NCI-H2029 treated with DMSO at 0.1 percent for 48 hours (cell line): ENCODE data around the gene CPLANE2.
"Not testable (repeated sequence)": the region's sequence is repeated elsewhere in the genome, so short reads cannot be mapped to it uniquely, and the experiment has no call there.

Experiments used
- DNase-seq: peaks from one replicate; lab custom pipeline; 2025; lab: John Stamatoyannopoulos, UW

Gene CPLANE2, protein sequence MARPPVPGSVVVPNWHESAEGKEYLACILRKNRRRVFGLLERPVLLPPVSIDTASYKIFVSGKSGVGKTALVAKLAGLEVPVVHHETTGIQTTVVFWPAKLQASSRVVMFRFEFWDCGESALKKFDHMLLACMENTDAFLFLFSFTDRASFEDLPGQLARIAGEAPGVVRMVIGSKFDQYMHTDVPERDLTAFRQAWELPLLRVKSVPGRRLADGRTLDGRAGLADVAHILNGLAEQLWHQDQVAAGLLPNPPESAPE

DNA sequence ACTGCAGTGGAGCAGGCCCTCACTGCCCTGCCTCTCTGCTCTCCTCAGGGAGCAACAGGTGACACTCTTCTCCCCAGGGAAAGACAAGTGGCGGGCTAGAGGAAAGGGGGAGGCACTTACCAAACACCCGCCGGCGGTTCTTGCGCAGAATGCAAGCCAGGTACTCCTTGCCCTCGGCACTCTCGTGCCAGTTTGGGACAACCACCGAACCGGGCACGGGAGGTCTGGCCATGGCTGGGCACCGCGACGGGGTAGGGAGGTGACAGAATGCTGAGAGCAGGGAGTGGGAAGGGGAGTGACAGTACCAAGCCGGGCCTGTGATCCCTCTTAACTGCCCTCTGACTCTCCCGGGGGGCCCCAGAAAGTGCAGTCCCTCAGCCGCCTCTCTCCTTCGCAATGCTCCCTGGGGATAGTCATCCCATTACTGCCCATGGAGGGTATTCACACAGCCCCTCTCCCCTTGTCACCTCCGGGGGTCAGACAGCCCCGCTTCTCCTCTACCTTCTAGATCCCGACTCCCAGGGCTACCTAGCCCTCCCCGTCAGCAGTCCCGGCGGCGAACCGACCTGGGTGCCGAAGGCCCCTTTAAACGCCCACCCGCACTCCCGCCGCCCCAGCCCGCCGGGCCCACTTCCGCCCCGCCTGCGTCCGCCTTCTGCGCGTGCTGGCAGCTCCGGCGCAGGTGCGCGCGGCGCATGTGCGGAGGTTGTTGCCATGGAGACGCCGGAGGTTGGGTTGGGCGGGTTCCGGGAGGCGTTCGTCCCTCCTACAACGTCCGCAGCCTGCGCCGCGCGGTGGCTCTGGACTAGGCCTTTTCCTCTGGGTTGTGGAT is at the start of gene CPLANE2:
TSS of gene CPLANE2 (minus strand) at position 673 of the 832 bp plus-strand sequence. CDS start at position 232, 441 bp downstream.
- DNase-seq, result peak; percentile 54

DNA sequence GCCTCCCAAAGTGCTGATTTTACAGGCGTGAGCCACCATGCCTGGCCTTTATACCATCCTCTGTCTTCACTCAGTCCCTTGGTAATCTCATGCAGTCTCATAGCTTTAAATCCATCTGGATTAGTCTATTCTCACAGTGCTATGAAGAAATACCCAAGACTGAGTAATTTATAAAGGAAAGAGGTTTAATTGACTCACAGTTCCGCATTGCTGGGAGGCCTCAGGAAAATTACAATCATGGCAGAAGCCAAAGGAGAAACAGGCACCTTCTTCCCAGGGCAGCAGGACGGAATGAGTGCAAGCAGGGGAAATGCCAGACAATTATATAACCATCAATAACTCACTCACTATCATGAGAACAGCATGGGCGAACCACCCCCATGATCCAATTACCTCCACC is 49.1 kb upstream of the CPLANE2 start:
- DNase-seq, result no peak

DNA sequence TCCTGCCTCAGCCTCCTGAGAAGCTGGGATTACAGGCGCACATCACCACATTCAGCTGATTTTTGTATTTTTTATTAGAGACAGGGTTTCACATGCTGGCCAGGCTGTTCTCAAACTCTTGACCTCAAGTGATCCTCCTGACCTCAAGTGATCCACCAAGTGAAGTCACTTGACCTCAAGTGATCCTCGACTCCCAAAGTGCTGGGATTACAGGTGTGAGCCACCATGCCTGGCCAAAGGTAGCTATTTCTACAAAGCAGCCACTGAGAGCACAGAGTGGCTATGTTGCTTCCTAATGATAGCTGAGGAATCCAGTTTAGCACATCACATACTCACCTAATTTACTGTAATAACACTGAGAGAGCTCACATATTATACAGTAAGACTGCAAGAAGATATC is 44.8 kb upstream of the CPLANE2 start:
- no peak for DNase-seq

DNA sequence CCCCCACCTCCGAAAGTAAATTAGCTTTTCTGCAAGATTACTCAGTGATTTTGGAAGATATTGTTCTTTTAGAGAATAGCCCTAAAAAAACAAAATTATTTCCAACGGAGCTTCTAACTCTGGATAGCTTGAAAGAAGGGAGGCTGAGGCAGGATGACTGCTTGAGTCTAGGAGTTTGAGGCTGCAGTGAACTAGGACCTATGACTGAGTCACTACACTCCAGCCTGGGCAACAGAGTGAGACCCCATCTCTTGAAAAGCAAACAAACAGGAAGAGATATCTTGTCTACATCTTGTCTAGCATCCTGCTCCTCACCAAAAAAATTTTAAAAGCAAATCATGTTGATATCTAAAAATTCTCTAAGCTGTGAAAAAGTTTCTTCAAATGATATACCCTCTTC is 42.2 kb upstream of the CPLANE2 start:
- no peak for DNase-seq

DNA sequence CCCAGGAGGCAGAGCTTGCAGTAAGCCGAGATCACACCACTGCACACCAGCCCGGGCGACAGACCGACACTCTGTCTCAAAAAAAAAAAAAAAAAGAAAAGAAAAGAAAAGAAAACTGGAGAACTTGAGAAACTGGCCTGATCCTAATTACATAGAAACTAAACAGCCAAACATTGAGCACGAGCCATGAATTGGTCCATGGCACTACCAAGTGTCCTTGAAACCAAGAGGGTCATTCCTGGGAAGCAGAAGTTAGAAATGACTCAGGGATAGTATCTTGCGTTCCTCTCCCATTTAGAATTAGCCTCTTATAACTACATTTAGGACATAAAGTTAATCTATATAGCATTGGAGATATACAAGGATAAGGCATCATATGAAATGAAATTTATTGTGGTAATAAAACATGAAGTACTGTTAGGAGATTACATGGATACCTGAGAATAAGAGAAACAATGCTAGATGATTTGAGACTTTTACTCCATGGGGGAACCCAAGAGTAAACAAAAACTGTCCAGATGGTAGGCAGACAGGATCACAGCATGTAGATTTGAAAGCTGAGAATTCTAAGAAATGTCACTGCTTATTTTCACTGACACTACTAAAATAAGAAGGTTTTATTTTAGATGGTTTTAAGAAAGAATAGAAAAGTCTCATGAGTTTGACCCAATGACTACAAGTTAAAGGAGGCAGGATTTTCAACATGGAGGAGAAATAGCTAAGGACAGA is 39.5 kb upstream of the CPLANE2 start:
- DNase-seq, result no peak

DNA sequence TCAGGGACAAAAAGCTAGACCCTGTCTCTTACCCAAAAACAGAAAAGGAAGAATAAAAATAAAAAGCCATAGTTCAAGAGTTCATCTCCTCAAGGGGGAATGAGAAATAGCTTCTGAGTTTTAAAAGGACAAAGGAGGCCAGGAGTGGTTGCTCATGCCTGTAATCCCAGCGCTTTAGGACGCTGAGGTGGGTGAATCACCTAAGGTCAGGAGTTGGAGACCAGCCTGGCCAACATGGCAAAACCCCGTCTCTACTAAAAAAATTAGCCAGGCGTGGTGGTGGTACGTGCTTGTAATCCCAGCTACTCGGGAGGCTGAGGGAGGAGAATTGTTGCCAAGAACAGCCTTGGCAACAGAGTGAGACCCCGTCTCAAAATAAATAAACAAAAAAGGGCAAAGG is 38.6 kb upstream of the CPLANE2 start:
- no peak for DNase-seq

DNA sequence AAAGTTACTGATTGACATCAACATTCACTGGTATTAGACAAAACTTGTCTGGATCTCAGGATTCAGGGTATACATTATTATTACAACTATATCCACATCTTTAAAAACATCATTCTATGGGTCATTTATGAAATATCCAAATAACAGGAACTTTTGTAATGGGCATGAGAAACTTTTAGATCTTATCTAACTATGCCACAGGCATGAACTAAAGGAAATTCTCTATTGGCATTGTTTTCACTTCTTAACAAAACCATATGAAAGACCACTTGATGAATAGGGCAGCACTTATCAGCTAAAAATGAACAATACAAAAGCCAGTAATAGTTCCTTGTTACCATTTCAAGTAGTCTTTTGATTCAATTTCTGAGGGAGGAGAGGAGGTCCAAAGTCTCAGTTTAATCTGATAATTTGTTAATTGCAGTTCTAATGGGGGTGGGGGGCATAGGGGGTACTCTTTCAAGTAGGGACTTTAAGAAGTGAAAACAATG is 30.8 kb upstream of the CPLANE2 start:
- no peak for DNase-seq

DNA sequence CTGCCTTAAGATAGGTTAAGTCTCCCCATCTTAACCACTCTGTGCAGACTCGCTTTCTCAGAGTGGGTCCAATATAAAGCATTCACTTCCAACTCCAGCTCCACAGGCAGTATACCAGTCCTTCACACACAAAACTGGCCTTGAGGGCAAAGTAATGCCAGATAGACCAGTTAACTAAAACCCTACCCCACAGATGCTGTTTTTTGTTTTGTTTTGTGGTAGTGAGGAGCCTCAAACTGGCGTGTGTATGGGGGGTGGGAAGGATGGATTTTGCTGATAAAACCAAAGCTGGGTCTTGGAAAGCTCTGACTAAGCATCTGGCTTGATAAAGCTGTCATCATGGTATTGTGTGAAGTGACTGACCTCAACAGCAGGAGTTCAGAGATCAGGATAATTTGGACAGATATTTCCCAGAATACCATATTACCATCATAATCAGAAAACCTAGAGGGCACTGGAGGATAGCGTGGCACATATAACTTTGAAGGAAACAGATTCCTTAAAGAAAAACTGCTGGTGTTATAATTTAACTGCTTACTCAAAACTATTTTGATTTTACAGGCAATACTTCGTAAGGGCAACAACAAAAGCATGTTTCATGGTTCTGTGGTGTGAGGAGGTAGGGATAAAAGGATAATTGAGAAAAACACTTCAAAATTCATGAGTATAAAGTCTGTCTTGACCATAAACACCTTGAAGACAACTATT is 29.6 kb upstream of the CPLANE2 start:
- DNase-seq, result no peak

DNA sequence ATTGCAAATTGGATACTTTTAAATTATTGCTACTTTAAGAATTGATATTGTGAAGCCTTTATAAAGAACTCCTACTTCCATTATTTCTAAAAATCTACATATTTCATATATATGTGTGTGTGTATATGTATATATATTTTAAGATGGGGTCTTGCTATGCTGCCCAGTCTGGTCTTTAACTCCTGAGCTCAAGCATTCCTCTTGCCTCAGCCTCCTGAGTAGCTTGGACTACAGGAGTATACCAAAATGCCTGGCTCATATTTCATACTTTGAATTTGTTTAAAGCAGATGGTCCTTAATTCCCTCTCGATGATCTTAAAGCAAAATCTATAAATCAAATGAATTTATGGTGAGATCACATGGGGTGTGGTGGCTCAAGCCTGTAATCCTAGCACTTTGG is 25.1 kb upstream of the CPLANE2 start:
- no peak for DNase-seq

DNA sequence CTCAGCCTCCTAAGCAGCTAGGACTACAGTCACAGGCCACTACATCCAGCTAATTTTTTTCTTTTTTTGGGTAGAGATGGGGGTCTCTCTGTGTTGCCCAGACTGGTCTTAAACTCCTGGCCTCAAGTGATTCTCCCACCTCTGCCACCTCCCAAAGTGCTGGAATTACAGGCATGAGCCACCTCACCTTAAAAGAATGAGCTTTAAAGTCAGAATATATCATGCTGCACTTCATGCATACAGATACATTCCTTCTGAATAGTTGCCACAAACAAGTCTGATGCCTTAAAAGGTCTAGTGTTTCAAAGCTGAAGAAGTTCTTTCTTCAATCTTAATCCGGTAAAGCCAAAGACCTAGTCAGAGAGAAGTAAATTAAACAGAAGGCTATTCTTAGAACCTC is 23.8 kb upstream of the CPLANE2 start:
- no peak for DNase-seq

DNA sequence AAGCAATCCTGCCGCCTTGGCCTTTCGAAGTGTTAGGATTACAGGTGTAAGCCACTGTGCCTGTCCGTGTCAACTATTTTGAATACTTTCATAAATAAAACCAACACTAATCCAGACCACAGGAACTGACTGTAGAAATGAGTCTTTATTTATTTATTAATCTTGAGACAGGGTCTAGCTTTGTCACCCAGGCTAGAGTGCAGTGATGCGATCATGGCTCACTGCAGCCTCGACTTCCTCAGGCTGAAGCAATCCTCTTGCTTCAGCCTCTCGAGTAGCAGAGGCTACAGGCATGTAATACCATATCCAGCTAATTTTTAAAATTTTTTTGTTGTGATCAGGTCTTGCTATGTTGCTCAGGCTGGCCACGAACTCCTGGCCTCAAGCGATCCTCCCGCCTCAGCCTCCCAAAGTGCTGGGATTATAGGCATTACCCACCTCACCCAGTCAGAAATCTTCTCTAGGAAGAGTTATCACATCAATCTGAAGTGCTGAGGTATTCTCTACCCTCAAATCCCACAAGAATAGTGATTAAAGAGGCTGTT is 21.7 kb upstream of the CPLANE2 start:
- no peak for DNase-seq

DNA sequence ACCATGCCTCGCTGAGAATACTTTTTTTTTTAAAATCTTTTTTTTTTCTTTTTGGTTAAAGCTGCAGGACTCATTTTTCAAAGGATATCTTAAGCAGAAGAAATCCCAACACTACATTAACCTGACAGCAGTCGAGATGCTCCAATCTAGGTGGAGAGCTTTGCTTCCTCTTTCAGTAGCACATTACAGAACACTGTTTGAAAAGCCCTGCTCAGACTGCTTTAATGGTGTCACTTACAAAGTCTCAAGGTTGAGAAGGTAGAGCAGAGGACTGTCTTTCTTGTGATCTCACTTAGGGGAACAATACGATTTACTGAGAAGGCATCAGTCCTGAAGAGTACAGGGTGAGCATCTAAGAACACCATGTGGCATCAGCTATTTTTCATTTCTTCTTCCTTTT is 21.0 kb upstream of the CPLANE2 start:
- DNase-seq, result no peak

DNA sequence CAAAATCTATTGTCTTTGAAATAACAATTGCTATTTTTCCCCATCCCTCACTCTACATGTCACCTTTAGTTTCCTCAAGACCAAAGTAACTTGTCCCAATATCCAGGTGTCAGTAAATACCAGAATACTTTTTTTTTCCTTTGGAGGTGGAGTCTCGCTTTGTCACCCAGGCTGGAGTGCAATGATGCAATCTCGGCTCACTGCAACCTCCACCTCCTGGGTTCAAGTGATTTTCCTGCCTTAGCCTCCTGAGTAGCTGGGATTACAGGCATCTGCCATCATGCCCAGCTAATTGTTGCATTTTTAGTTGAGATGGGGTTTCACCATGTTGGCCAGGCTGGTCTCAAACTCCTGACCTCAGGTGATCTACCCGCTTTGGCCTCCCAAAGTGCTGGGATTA is 20.6 kb upstream of the CPLANE2 start:
- DNase-seq, result not testable (repeated sequence)

DNA sequence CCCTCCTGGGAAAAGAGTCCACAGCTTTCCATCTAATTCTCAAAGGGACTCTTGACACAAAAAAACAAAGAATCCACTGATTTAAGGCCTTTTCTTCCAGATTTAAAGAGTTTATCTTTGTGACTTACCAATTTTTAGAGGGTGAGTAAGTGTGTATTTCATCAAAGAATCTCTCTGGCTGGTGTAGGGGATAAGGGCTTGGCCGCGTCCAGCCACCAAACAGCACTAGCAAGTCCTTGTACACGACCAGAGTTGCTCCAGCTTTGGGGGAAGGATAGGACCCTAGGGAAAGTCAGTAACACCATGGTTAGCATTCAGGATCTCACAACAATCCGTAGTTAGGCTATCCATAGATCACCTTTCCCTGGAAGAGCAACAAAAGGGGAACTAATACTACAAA is 19.5 kb upstream of the CPLANE2 start:
- DNase-seq, result no peak

DNA sequence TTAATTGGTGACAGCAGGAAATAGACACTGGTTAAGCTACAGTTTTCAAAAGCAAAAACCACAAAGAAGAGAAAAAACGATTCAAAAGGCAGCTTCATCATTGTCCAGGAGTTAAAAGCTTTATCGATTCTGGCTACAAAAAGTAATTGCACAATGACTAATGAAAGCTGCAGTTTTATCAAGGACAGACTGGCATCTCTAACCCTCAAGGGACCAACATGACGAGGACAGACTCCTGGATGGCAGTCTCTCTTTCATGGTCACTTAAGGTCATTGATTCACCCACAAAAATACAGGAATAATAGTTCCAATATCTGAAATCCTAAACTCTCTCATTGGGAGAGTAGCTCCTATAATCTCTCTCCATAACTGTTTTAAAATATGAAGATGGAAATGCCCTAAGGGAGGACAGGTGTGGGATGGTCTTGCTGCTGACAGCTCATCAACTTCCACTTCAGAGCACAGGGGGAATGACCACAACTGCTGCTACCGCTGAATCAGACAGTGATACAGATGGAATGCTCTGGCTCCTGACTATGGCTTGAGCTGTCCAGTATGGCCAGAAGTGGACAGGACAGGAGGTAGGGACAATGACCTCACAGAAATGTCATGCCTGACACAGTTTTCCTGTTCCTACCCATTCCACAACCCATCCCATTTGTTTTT is 17.4 kb upstream of the CPLANE2 start:
- DNase-seq, result no peak

DNA sequence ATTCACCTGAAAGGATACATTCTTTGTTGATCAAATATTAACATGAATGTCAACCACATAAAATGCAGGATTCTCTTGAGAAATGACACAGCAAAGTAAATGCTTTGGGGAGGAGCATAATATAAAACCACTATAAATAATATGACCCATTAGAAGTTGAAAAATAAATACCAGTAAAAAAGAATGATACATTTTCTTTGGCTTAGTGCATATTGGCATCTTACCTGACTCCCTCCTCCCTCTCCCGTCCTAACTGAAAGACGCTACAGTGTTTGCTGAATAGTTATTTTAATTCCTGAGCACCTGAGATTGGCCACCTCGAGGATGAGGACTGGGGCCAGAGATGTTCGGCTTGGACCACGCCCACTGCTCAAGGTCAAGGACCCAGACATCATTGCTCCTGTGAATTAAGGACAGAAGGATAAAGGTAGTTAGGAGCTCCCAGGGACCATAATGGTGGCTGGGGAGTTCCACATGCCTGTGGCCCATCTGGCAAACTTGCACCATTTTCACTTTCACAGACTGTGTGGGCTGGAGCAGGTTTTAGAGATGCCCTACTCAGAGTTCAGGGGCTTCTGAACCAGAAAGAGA is 16.4 kb upstream of the CPLANE2 start:
- no peak for DNase-seq

DNA sequence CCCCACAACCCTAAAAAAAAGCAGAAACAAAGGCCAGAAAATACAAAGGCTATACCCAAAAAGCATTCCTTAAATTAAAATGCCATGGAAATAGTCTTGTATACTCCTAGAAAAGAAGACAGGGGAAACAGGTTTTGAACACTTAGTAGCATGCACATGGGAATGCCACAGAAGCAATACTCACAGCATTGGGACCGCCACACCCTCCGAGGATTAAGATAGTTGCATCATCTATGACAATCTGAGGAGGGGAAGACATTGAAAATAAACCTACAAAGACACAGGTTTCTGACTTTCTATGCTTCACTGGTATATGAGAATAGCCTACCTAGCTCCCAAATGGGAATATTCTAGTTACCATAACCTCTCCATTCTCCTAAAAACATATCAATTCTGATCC is 15.9 kb upstream of the CPLANE2 start:
- no peak for DNase-seq

DNA sequence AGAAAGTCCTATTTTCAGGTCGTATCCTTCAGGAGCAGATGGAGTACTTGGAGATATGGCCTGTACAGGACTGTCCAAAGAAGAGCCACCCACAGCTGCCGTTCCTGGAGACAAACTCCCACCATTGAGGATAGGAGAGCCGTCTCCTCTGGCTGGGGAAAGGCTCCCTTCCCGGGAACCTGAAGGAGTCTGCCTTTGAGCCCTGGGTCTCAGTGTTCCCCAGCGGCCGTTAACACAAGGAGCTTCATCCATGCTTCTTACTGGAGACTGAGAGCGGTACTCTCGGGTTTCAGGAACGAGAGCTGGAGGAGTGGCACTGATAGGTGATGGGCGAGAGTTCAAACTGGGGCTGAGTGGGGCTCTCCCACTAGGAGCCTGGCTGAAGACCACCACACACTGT is 14.4 kb upstream of the CPLANE2 start:
- DNase-seq, result no peak

DNA sequence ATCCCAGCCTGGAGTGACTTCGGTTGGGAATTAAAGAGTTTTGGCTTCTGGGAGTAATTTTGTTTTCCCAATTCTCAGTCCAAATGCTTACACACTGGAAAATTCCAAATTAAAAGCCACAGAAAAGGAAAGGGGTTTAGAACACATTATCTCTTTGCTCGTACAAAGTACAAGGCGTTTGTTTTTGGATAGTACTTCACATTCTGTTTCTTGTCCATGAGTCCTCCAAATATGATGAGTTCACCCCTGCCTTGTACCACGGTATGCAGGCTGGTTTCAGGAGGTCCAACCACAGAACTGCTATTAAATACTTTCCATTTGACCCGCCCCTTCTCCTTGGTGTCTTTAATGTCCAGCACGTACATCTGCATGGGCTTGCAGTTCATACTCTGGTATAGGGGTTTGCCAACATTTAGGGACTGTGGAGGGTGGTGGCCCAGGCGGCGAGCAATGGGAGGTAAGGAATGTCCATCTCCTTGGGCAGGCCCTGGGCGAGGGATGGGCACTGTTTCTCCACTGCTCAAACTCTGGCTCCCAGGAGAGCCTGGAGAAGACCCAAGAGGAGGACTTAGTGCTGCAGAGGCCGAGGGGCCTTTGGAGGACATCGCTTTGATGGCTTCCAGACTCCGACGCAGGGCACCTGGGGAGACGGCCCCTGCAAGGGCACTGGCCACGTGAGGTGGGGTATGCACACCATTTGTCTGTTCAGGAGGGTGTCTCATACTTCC is 13.7 kb upstream of the CPLANE2 start:
- no peak for DNase-seq

DNA sequence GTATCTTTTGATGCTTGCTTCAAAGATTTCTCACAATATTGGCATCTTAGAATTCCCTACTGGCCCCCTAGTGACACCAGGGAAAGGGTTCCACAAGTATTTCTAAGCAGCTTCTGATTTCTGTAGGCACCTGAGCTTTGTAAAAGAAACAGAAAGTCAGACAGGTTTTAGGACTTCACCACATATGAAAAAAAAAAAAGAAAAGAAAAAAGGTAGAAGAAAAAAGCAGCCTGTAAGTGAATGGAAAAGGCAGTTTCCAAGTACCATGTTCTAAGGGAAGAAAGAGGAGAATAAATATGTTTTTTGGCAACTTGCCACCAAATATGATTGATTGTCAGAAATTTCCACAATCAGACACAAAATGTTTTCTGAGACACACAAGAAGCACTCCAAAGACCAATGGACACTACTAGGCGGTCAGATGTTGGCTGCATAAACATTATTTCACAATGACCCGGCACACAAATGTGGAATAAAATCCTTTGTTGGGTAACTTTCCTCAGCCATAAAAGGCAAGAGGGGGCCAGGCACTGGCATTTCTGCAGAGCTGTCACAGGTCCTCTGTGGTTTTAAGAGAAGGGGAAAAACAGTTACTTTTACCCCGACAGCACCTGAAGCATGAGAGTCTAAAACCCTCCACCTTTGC is 12.7 kb upstream of the CPLANE2 start:
- DNase-seq, result no peak
